Measurements from ENCODE around the gene QRFPR.
A peak's percentile ranks its signal among the peaks of the same experiment; 100 is the strongest.
"Not testable (repeated sequence)": the region's sequence is repeated elsewhere in the genome, so short reads cannot be mapped to it uniquely, and the experiment has no call there.

Gene QRFPR

GRCh38 chr4:121380776-121381462 is at the start of gene QRFPR:
QRFPR (minus strand) TSS chr4:121381018; CDS start chr4:121380647, 371 bp downstream.
- DNase-seq (ENCODE audit: low read depth): no peak
- H3K4me3 ChIP-seq (ENCODE audit: low read depth, low read length): peak within 1 kb of the TSS; percentile 40

DNA sequence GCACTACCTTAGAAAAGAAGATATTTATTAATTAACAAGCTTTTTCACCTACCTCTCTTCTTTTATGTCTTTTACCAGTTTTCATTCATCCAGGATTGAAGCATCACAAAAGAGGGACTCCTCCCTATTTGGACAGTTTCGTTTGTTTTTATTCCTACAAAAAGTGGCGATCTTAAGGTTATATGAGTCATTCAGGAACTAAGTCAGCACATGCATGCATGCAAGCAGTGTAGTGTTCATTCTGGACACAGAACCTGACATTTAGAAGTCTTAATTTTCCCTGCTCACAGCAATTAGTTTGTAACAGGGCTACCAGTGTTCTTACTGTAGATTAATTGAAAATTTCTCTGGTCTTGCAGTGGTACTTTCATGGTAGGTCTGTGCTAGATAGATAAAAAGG is 47.9 kb upstream of the QRFPR start:
- peak; percentile 22 for DNase-seq (ENCODE audit: low read depth)
- H3K4me3 ChIP-seq (ENCODE audit: low read depth, low read length): no peak overlapping the region

DNA sequence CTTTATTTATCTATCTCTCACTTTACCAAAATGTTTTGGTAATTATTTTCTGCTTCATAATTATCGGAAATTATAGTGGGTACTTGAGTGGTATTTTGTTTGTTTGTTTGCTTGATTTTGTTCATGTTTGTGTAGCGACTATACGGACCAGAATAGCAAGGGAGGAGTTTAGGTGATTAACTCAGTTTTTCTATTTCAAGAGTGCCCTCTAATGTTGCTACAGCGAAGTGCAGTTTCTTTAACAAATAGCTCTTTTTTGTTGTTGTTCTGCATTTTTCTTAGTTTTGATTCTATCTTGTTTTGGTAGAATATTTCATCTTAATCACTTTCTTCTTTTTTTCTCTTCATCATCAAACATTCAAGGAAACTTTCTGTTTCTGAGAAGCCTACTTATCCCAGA is 40.8 kb upstream of the QRFPR start:
- H3K4me3 ChIP-seq (ENCODE audit: low read depth, low read length): no peak overlapping the region
- no peak for DNase-seq (ENCODE audit: low read depth)

- no peak for DNase-seq (ENCODE audit: low read depth)
- H3K4me3 ChIP-seq (ENCODE audit: low read depth, low read length): no peak overlapping the region
These were observed 30.4 kb upstream of the QRFPR start for GRCh38 chr4:121411151-121411744.

DNA sequence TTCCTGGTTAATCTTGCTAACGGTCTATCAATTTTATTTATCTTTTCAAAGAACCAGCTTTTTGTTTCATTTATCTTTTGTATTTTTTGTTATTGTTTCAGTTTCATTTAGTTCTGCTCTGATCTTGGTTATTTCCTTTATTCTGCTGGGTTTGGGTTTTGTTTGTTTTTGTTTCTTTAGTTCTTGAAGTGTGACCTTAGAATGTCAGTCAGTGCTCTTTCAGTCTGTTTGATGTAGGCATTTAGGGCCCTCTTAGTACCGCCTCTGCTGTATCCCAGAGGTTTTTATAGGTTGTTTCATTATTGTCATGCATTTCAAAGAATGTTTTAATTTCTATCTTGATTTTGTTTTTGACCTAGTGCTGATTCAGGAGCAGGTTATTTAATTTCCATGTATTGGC is 27.7 kb upstream of the QRFPR start:
- H3K4me3 ChIP-seq (ENCODE audit: low read depth, low read length); DNase-seq (ENCODE audit: low read depth): not testable (repeated sequence)

DNA sequence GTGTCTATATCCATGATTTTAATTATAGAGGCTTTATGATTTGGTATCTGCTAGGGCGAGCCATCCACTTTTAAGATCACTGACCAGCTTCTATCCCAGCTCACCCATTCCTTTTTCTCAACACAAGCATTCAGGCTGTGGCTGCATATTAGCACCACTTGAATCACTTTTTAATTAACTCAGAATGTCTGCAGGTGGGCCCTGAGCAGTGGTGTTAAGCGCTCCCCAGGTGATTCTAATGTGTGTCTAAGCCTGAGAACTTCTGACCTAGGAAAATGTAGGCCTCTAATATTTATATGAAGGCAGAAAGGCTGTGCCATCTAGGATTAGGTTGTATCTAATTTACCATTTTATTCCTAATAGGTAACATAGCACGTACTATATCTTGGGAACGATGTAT is 19.8 kb upstream of the QRFPR start:
- DNase-seq (ENCODE audit: low read depth): no peak
- H3K4me3 ChIP-seq (ENCODE audit: low read depth, low read length): no peak overlapping the region

DNA sequence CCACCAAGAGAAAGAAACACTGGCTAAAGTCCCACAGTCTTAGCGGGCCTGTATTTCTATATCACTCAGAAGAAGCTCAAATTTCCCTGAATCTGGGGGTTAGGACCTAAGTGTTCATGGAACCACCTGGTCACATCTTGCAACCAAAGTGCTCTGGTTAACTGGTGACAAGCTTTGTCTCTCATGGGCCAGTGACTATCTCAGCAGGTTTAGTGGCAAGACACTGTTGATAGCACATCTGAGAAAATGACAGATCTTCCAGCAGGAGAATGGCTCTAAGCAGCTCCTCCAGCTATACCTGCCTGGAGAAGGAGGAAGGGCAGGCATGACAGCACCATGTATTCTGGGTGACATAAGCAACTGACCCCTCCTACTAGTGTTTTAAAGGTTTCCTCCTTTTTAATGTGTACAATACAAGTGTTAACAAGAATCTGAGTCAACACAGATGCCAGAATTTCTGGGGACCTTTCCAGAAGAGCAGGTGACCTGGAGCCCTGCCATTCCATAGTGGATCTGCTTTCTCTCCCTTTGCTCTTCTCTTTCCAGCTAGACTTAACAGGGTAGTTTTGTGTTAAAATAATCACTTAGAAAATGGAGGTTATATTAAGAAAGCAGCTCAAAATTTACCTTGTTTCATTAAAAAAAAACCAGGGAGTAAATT is 17.3 kb upstream of the QRFPR start:
- H3K4me3 ChIP-seq (ENCODE audit: low read depth, low read length): no peak overlapping the region
- no peak for DNase-seq (ENCODE audit: low read depth)

- no peak overlapping the region for H3K4me3 ChIP-seq (ENCODE audit: low read depth, low read length)
- DNase-seq (ENCODE audit: low read depth): no peak
These were observed 16.6 kb upstream of the QRFPR start for GRCh38 chr4:121397434-121397833.

- H3K4me3 ChIP-seq (ENCODE audit: low read depth, low read length): no peak overlapping the region
- no peak for DNase-seq (ENCODE audit: low read depth)
These were observed 11.7 kb upstream of the QRFPR start for GRCh38 chr4:121392426-121393086.

GRCh38 chr4:121390335-121390734 is 9.5 kb upstream of the QRFPR start:
- H3K4me3 ChIP-seq (ENCODE audit: low read depth, low read length): no peak overlapping the region
- DNase-seq (ENCODE audit: low read depth): no peak

GRCh38 chr4:121379276-121379675 is 1.5 kb downstream of the QRFPR start:
- no peak for DNase-seq (ENCODE audit: low read depth)

DNA sequence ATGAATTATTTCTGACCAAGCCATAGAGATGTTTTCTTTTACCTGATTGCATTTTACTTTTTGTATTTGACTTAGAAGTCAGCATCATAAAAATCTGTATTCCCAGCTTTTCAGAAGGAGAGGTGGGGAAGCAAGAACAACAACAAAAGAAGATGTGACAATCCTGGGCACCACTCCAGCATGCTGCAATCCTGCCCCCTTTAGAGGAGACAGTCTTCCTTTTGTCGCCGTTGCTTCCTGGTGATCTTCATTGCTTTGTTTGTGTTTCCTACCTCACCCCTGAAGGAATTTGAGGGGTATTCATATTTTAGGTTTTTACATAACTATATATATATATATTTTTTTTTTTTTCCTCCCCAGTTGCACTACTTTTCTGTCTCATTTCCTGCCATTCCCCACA is 3.7 kb downstream of the QRFPR start:
- H3K4me3 ChIP-seq (ENCODE audit: low read depth, low read length): no peak overlapping the region
- DNase-seq (ENCODE audit: low read depth): no peak

More at GRCh38 chr4:121379276-121379675, 1.5 kb downstream of the QRFPR start:
- H3K4me3 ChIP-seq (ENCODE audit: low read depth, low read length): no peak overlapping the region

DNA sequence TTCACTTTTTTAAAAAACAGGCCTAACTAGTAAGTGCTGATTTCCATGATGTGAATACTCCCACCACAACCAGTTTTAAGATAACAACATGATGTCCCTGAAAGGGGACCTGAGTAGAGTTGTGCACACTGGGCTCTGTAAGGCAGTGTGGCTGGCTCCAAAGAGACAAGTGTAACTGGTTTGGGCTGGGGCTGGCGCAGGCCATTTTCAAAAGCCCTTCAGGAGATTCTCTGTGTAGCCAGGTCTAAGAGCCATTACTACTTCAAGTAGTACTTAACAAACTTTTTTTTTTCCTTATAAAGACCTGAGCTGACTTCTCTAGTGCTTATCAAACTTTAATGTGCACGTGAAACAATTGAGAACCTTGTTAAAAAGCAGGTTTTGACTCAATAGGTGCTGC is 4.3 kb downstream of the QRFPR start:
- DNase-seq (ENCODE audit: low read depth): no peak
- no peak overlapping the region for H3K4me3 ChIP-seq (ENCODE audit: low read depth, low read length)

DNA sequence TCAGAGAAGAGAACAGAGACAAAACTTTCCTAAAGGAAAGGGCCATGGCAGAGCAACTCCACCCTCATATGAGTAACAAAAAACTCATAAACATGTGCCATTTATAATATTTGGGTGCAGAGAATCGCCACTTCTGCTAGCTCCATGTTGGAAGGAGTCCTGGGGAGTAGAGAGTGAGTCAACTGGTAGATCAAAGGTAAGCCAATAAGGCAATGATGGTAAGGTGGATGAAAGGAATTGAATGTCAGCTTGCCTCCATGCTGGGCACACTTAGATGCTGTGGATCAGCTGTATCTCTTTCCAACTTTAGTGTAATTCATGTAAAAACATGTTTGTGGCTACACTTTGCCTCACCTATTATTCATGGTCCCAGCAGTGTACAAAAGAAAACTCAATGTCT is 4.7 kb downstream of the QRFPR start:
- no peak overlapping the region for H3K4me3 ChIP-seq (ENCODE audit: low read depth, low read length)
- DNase-seq (ENCODE audit: low read depth): no peak

GRCh38 chr4:121375262-121375661 is 5.6 kb downstream of the QRFPR start:
- no peak for DNase-seq (ENCODE audit: low read depth)

GRCh38 chr4:121373841-121374240 is 7.0 kb downstream of the QRFPR start:
- no peak overlapping the region for H3K4me3 ChIP-seq (ENCODE audit: low read depth, low read length)
- no peak for DNase-seq (ENCODE audit: low read depth)

More at GRCh38 chr4:121375262-121375661, 5.6 kb downstream of the QRFPR start:
- H3K4me3 ChIP-seq (ENCODE audit: low read depth, low read length): no peak overlapping the region

GRCh38 chr4:121370729-121371325 is 10.0 kb downstream of the QRFPR start:
- H3K4me3 ChIP-seq (ENCODE audit: low read depth, low read length): no peak overlapping the region
- no peak for DNase-seq (ENCODE audit: low read depth)

DNA sequence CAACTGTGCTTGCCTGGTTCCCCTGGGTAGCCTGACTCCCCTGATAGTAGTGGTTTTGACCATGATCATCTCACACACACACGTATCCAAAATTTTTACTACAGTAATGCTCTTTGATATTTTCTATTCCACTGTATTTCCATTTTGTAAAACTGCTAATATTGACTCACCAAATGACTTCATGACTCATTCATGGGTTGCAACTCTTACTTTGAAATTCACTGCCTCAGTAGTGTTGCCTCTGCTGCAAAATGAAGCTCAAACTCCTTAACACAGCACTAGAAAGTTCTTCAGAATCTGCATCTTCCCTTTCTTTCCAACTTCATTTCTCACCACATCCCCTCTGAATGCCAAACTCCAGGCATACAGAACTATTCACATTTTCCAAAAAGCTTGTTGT is 20.3 kb downstream of the QRFPR start:
- DNase-seq (ENCODE audit: low read depth): no peak
- H3K4me3 ChIP-seq (ENCODE audit: low read depth, low read length): no peak overlapping the region

- no peak overlapping the region for H3K4me3 ChIP-seq (ENCODE audit: low read depth, low read length)
- DNase-seq (ENCODE audit: low read depth): peak; percentile 82
These were observed 22.3 kb downstream of the QRFPR start for GRCh38 chr4:121358473-121358872.

DNA sequence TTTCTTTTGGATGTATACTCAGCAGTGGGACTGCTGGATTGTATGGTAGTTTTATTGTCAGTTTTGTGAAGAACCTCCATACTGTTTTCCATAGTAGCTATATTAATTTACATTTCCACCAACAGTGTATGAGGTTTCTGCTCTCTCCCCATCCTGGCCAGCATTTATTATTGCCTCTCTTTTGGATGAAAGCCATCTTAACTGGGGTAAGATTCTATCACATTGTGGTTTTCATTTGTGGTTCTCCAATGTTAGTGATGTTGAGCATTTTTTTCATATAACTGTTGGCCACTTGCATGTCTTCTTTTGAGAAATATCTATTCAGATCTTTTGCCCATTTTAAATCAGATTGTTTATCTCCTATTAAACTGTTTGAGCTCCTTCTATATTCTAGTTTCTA is 27.6 kb downstream of the QRFPR start:
- no peak overlapping the region for H3K4me3 ChIP-seq (ENCODE audit: low read depth, low read length)

More for the DNA sequence above, 27.6 kb downstream of the QRFPR start:
- no peak for DNase-seq (ENCODE audit: low read depth)

All from skeletal muscle cell (primary cell).